ENCODE data around the gene PCDHA3.
"Not testable (repeated sequence)": the region's sequence is repeated elsewhere in the genome, so short reads cannot be mapped to it uniquely, and the experiment has no call there.

Gene PCDHA3

DNA sequence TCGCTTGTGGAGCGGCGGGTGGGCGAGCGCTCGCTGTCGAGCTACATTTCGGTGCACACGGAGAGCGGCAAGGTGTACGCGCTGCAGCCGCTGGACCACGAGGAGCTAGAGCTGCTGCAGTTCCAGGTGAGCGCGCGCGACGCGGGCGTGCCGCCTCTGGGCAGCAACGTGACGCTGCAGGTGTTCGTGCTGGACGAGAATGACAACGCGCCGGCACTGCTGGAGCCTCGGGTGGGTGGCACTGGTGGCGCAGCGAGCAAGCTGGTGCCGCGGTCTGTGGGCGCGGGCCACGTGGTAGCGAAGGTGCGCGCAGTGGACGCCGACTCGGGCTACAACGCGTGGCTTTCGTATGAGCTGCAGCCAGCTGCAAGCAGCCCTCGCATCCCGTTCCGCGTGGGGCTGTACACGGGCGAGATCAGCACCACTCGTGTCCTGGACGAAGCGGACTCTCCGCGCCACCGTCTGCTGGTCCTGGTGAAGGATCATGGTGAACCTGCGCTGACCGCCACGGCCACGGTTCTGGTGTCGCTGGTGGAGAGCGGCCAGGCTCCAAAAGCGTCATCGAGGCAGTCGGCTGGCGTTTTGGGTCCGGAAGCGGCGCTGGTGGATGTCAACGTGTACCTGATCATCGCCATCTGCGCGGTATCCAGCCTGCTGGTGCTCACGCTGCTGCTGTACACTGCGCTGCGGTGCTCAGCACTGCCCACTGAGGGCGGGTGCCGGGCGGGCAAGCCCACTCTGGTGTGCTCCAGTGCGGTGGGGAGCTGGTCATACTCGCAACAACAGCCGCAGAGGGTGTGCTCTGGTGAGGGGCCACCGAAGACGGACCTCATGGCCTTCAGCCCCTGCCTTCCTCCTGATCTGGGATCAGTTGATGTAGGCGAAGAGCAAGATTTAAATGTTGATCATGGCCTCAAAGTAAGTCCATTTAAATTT, 42.2 kb downstream of the PCDHA3 start:
- TF ChIP-seq MYC (IDR thresholded peaks at IDR 0.05; ENCODE audit: low read depth, low read length) (no peak), POLR2A (IDR thresholded peaks at IDR 0.05; ENCODE audit: extremely low read depth, insufficient read length) (no peak)
- TF ChIP-seq, protein P1, sequence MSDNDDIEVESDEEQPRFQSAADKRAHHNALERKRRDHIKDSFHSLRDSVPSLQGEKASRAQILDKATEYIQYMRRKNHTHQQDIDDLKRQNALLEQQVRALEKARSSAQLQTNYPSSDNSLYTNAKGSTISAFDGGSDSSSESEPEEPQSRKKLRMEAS (IDR thresholded peaks at IDR 0.05; ENCODE audit: low read depth, low read length) = no peak
- TF ChIP-seq, protein P2, sequence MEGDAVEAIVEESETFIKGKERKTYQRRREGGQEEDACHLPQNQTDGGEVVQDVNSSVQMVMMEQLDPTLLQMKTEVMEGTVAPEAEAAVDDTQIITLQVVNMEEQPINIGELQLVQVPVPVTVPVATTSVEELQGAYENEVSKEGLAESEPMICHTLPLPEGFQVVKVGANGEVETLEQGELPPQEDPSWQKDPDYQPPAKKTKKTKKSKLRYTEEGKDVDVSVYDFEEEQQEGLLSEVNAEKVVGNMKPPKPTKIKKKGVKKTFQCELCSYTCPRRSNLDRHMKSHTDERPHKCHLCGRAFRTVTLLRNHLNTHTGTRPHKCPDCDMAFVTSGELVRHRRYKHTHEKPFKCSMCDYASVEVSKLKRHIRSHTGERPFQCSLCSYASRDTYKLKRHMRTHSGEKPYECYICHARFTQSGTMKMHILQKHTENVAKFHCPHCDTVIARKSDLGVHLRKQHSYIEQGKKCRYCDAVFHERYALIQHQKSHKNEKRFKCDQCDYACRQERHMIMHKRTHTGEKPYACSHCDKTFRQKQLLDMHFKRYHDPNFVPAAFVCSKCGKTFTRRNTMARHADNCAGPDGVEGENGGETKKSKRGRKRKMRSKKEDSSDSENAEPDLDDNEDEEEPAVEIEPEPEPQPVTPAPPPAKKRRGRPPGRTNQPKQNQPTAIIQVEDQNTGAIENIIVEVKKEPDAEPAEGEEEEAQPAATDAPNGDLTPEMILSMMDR (IDR thresholded peaks at IDR 0.05; ENCODE audit: low read depth, low read length) = no peak
- no peak overlapping the region for H3K4me3 ChIP-seq (ENCODE audit: low read depth, low read length)
- DNase-seq (ENCODE audit: low read depth) = no peak

DNA sequence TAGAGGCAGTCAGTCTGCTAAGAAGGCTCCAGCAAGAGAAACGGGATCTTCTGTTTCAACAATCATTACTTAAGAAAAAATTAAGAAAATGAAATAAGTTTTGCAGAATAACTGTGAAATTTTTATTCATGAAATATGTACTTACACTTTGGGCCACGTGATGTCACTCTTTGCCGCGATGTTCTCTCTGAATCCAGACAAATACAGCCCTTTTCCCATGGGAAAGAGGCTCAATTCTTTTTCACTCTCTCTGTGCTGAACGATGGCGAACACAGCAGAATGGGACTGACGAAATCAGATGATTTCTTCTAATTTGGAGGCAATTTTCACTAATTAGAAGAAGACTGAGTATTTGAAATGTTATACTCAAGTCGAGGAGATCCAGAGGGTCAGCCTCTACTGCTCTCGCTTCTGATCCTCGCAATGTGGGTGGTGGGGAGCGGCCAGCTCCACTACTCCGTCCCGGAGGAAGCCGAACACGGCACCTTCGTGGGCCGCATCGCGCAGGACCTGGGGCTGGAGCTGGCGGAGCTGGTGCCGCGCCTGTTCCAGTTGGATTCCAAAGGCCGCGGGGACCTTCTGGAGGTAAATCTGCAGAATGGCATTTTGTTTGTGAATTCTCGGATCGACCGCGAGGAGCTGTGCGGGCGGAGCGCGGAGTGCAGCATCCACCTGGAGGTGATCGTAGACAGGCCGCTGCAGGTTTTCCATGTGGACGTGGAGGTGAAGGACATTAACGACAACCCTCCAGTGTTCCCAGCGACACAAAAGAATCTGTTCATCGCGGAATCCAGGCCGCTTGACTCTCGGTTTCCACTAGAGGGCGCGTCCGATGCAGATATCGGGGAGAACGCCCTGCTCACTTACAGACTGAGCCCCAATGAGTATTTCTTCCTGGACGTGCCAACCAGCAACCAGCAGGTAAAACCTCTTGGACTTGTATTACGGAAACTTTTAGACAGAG, 47.6 kb downstream of the PCDHA3 start, which contains the start of gene PCDHA9:
TSS of gene PCDHA9 (plus strand) at position 244 of the 964 bp plus-strand sequence. CDS start at position 358, 114 bp downstream.
- not testable (repeated sequence) for H3K4me3 ChIP-seq (ENCODE audit: low read depth, low read length); DNase-seq (ENCODE audit: low read depth)

DNA sequence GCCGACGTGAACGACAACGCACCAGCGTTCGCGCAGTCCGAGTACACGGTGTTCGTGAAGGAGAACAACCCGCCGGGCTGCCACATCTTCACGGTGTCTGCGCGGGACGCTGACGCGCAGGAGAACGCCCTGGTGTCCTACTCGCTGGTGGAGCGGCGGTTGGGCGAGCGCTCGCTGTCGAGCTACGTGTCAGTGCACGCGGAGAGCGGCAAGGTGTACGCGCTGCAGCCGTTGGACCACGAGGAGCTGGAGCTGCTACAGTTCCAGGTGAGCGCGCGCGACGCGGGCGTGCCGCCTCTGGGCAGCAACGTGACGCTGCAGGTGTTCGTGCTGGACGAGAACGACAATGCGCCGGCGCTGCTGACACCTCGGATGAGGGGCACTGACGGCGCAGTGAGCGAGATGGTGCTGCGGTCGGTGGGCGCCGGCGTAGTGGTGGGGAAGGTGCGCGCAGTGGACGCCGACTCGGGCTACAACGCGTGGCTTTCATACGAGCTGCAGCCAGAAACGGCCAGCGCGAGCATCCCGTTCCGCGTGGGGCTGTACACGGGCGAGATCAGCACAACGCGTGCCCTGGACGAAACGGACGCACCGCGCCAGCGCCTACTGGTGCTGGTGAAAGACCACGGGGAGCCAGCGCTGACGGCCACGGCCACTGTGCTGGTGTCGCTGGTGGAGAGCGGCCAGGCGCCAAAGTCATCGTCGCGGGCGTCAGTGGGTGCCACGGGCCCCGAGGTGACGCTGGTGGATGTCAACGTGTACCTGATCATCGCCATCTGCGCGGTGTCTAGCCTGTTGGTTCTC, 49.2 kb downstream of the PCDHA3 start:
- DNase-seq (ENCODE audit: low read depth) = not testable (repeated sequence)

More for the DNA sequence above, 49.2 kb downstream of the PCDHA3 start:
- not testable (repeated sequence) for H3K4me3 ChIP-seq (ENCODE audit: low read depth, low read length)
